ENCODE results near the gene STAG2. TPM values are rescaled to one million over a fixed set of nuclear protein-coding genes. Genes with fewer than 3 reads are reported as not detected.

Gene STAG2
- total RNA-seq, 1 experiment from 2014 or later = 66.3 TPM

DNA sequence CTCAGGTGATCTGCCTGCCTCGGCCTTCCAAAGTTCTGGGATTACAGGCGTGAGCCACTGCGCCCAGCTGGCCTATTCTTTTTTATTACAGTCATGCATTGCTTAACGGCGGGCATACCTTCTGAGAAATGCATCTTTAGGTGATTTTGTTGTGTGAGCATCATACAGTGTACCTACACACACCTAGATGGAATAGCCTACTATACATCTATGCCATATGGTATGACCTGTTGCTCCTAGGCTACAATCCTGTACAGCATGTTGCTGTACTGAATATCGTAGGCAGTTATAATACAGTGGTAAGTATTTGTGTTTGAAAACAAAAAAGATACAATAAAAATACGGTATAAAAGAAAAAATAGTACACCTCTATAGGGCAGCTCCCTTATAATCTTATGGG is 6.0 kb downstream of the STAG2 start:
- H3K79me2 ChIP-seq (ENCODE audit: insufficient read depth, low read length) = peaks cover 94% of the 10 kb centered on the region
- H3K27ac ChIP-seq (ENCODE audit: low read depth, low read length) = no peak overlapping the region

More for the DNA sequence above, 6.0 kb downstream of the STAG2 start:
- ChIA-PET CTCF (no interaction called here), RAD21 (ENCODE audit: low non-redundant PET in 1 of 2, low total read pairs in 2 of 2, uncharacterized antibody in 2 of 2, unreplicated experiment in 2 of 2) (no interaction called here), POLR2A (no interaction called here)
- no peak overlapping the region for H3K4me3 ChIP-seq (replicated peaks in 1 of 2; ENCODE audit: low read depth in 1 of 2, low read length in 2 of 2)
- TF ChIP-seq EGR1 (IDR thresholded peaks at IDR 0.05; ENCODE audit: low read depth) (no peak), JUND (IDR thresholded peaks at IDR 0.05) (no peak), YY1 (IDR thresholded peaks at IDR 0.05; ENCODE audit: extremely low read depth, insufficient replicate concordance, low read depth, low read length) (no peak), POLR2AphosphoS5 (IDR thresholded peaks at IDR 0.05; ENCODE audit: low read depth, low read length) (no peak), POLR2A (IDR thresholded peaks at IDR 0.05; ENCODE audit: borderline replicate concordance, extremely low read depth, insufficient read depth, insufficient read length) (no peak), EZH2phosphoT487 (IDR thresholded peaks at IDR 0.05; ENCODE audit: borderline replicate concordance) (no peak), SIN3A (IDR thresholded peaks at IDR 0.05; ENCODE audit: low read depth) (no peak), CBX3 (IDR thresholded peaks at IDR 0.05; ENCODE audit: low read depth) (no peak), ZFX (IDR thresholded peaks at IDR 0.05) (no peak), SRF (IDR thresholded peaks at IDR 0.05; ENCODE audit: low read depth) (no peak), ZNF274 (IDR thresholded peaks at IDR 0.05; ENCODE audit: low read depth, low read length) (no peak), SP1 (IDR thresholded peaks at IDR 0.05; ENCODE audit: low read depth) (no peak), RAD21 (IDR thresholded peaks at IDR 0.05; ENCODE audit: low read depth) (no peak), EZH2 (IDR thresholded peaks at IDR 0.05) (no peak), TCF7L2 (IDR thresholded peaks at IDR 0.05; ENCODE audit: borderline replicate concordance, extremely low read depth, insufficient read depth, insufficient read length) (no peak)
- TF ChIP-seq, protein P1, sequence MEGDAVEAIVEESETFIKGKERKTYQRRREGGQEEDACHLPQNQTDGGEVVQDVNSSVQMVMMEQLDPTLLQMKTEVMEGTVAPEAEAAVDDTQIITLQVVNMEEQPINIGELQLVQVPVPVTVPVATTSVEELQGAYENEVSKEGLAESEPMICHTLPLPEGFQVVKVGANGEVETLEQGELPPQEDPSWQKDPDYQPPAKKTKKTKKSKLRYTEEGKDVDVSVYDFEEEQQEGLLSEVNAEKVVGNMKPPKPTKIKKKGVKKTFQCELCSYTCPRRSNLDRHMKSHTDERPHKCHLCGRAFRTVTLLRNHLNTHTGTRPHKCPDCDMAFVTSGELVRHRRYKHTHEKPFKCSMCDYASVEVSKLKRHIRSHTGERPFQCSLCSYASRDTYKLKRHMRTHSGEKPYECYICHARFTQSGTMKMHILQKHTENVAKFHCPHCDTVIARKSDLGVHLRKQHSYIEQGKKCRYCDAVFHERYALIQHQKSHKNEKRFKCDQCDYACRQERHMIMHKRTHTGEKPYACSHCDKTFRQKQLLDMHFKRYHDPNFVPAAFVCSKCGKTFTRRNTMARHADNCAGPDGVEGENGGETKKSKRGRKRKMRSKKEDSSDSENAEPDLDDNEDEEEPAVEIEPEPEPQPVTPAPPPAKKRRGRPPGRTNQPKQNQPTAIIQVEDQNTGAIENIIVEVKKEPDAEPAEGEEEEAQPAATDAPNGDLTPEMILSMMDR (IDR thresholded peaks at IDR 0.05 in 2 of 3, conservative IDR thresholded peaks at IDR 0.05 in 1 of 3; ENCODE audit: borderline replicate concordance in 1 of 3, insufficient read depth in 1 of 3, low read depth in 2 of 3, low read length in 2 of 3) = no peak
- TF ChIP-seq, protein P2, sequence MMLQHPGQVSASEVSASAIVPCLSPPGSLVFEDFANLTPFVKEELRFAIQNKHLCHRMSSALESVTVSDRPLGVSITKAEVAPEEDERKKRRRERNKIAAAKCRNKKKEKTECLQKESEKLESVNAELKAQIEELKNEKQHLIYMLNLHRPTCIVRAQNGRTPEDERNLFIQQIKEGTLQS (IDR thresholded peaks at IDR 0.05) = no peak
- TF ChIP-seq, protein P3, sequence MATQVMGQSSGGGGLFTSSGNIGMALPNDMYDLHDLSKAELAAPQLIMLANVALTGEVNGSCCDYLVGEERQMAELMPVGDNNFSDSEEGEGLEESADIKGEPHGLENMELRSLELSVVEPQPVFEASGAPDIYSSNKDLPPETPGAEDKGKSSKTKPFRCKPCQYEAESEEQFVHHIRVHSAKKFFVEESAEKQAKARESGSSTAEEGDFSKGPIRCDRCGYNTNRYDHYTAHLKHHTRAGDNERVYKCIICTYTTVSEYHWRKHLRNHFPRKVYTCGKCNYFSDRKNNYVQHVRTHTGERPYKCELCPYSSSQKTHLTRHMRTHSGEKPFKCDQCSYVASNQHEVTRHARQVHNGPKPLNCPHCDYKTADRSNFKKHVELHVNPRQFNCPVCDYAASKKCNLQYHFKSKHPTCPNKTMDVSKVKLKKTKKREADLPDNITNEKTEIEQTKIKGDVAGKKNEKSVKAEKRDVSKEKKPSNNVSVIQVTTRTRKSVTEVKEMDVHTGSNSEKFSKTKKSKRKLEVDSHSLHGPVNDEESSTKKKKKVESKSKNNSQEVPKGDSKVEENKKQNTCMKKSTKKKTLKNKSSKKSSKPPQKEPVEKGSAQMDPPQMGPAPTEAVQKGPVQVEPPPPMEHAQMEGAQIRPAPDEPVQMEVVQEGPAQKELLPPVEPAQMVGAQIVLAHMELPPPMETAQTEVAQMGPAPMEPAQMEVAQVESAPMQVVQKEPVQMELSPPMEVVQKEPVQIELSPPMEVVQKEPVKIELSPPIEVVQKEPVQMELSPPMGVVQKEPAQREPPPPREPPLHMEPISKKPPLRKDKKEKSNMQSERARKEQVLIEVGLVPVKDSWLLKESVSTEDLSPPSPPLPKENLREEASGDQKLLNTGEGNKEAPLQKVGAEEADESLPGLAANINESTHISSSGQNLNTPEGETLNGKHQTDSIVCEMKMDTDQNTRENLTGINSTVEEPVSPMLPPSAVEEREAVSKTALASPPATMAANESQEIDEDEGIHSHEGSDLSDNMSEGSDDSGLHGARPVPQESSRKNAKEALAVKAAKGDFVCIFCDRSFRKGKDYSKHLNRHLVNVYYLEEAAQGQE (IDR thresholded peaks at IDR 0.05; ENCODE audit: low read depth) = no peak
- TF ChIP-seq, protein P4, sequence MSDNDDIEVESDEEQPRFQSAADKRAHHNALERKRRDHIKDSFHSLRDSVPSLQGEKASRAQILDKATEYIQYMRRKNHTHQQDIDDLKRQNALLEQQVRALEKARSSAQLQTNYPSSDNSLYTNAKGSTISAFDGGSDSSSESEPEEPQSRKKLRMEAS (IDR thresholded peaks at IDR 0.05) = no peak
- TF ChIP-seq, protein P5, sequence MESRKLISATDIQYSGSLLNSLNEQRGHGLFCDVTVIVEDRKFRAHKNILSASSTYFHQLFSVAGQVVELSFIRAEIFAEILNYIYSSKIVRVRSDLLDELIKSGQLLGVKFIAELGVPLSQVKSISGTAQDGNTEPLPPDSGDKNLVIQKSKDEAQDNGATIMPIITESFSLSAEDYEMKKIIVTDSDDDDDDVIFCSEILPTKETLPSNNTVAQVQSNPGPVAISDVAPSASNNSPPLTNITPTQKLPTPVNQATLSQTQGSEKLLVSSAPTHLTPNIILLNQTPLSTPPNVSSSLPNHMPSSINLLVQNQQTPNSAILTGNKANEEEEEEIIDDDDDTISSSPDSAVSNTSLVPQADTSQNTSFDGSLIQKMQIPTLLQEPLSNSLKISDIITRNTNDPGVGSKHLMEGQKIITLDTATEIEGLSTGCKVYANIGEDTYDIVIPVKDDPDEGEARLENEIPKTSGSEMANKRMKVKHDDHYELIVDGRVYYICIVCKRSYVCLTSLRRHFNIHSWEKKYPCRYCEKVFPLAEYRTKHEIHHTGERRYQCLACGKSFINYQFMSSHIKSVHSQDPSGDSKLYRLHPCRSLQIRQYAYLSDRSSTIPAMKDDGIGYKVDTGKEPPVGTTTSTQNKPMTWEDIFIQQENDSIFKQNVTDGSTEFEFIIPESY (IDR thresholded peaks at IDR 0.05; ENCODE audit: extremely low read depth, insufficient replicate concordance, low read length) = no peak
- ATAC-seq (no peak), DNase-seq (ENCODE audit: low read depth, low spot score) (no peak)
- H3K9ac ChIP-seq (ENCODE audit: low read length) = no peak overlapping the region
- H3K9me3 ChIP-seq (ENCODE audit: control insufficient read depth in 1 of 2, insufficient read depth in 1 of 2, low read depth in 1 of 2, low read length in 2 of 2) = no peaks in the 10 kb centered on the region
- no peaks in the 10 kb centered on the region for H3K36me3 ChIP-seq (ENCODE audit: control insufficient read depth in 1 of 2, insufficient read depth in 2 of 2, low read length in 2 of 2)
- intact Hi-C loops (cut with micrococcal nuclease) = no loop called here
- no peaks in the 10 kb centered on the region for H3K9me2 ChIP-seq (ENCODE audit: insufficient read depth)
- no peak overlapping the region for H2AFZ ChIP-seq (ENCODE audit: low read depth, low read length, poor library complexity, severe bottlenecking)
- H3K27me3 ChIP-seq (ENCODE audit: insufficient read depth, low read length) = no peaks in the 10 kb centered on the region
- peaks cover 9 to 43% of the 10 kb centered on the region in 2 experiments for H3K4me1 ChIP-seq (ENCODE audit: control insufficient read depth in 1 of 2, insufficient read depth in 2 of 2, low read length in 2 of 2)
- H3K4me2 ChIP-seq (ENCODE audit: low read length) = no peak overlapping the region
- H4K20me1 ChIP-seq (ENCODE audit: insufficient read depth) = no peaks in the 10 kb centered on the region
- BruUV-seq (replicated peaks) = no TSS peak

All from HCT116 (cell line).